Type B pancreatic cell (in vitro differentiated cells): Measurements from ENCODE around the gene ARHGEF26. TPM values are rescaled to one million over a fixed set of nuclear protein-coding genes. Genes with fewer than 3 reads are reported as not detected.
A peak's percentile ranks its signal among the peaks of the same experiment; 100 is the strongest.

ENCODE experiments used
- DNase-seq: peaks from one replicate; pipeline ENCODE4 v3.0.0; 2021; ENCODE audit warnings: mixed read lengths; ENCODE audit not compliant: unreplicated experiment; ENCODE audit errors: extremely low spot score
- H3K27ac Mint-ChIP-seq: 2 replicates; pipeline ENCODE4 v1.8.0; 2021; ENCODE audit warnings: mild to moderate bottlenecking, mixed read lengths
- H3K27me3 Mint-ChIP-seq: 2 replicates; pipeline ENCODE4 v1.8.0; 2021; ENCODE audit warnings: mixed read lengths
- H3K36me3 Mint-ChIP-seq: 2 replicates; pipeline ENCODE4 v1.8.0; 2021; ENCODE audit warnings: mixed read lengths
- H3K4me1 Mint-ChIP-seq: one replicate; pipeline ENCODE4 v1.8.0; 2021; ENCODE audit warnings: mixed read lengths; ENCODE audit not compliant: unreplicated experiment
- H3K4me3 Mint-ChIP-seq: 2 replicates; pipeline ENCODE4 v1.8.0; 2021; ENCODE audit warnings: mild to moderate bottlenecking, mixed read lengths
- H3K9me3 Mint-ChIP-seq: 2 replicates; pipeline ENCODE4 v1.8.0; 2021; ENCODE audit warnings: mixed read lengths
- CTCF ChIP-seq: fragments of 200-600 bp; sonication (generic); conservative IDR thresholded peaks from 2 replicates; pipeline ENCODE4 v1.5.0; 2021; ENCODE audit warnings: antibody characterized with exemption, mild to moderate bottlenecking
- total RNA-seq: library from RNA; stranded (reverse); gene quantifications from 2 replicates; pipeline ENCODE4 v1.2.1, GENCODE V29; 2021; ENCODE audit warnings: low replicate concordance

Gene ARHGEF26
- total RNA-seq, 1 donor from 2014 or later = 12.7 TPM

- peaks cover 28% of the 10 kb centered on the region for H3K36me3 Mint-ChIP-seq
- TF ChIP-seq CTCF = no peak
- H3K27ac Mint-ChIP-seq = no peak overlapping the region
- no peak overlapping the region for H3K4me3 Mint-ChIP-seq
- no peak for DNase-seq
- H3K9me3 Mint-ChIP-seq = no peaks in the 10 kb centered on the region
- peaks cover 14% of the 10 kb centered on the region for H3K4me1 Mint-ChIP-seq
- H3K27me3 Mint-ChIP-seq = no peaks in the 10 kb centered on the region
Observed at GRCh38 chr3:154250291-154250690, 129.1 kb downstream of the ARHGEF26 start.

- no peak overlapping the region for H3K4me3 Mint-ChIP-seq
- H3K27ac Mint-ChIP-seq = no peak overlapping the region
- no peak for DNase-seq
- peaks cover 14% of the 10 kb centered on the region for H3K4me1 Mint-ChIP-seq
- H3K27me3 Mint-ChIP-seq = no peaks in the 10 kb centered on the region
- peaks cover 20% of the 10 kb centered on the region for H3K36me3 Mint-ChIP-seq
- no peaks in the 10 kb centered on the region for H3K9me3 Mint-ChIP-seq
- TF ChIP-seq CTCF = no peak
Observed at GRCh38 chr3:154251610-154252009, 130.4 kb downstream of the ARHGEF26 start.

GRCh38 chr3:154252759-154253638, 131.8 kb downstream of the ARHGEF26 start:
- Mint-ChIP-seq H3K27me3 (no peaks in the 10 kb centered on the region), H3K4me3 (peak overlapping the region; percentile 66), H3K4me1 (peaks cover 14% of the 10 kb centered on the region), H3K36me3 (peaks cover 23% of the 10 kb centered on the region), H3K27ac (peak overlapping the region; percentile 38), H3K9me3 (no peaks in the 10 kb centered on the region)
- TF ChIP-seq CTCF = peak; percentile 96
- peak; percentile 85 for DNase-seq

- H3K4me1 Mint-ChIP-seq = peaks cover 14% of the 10 kb centered on the region
- no peaks in the 10 kb centered on the region for H3K27me3 Mint-ChIP-seq
Observed at GRCh38 chr3:154254527-154254926, 133.3 kb downstream of the ARHGEF26 start.

GRCh38 chr3:154273381-154273780, 152.2 kb downstream of the ARHGEF26 start:
- TF ChIP-seq CTCF = no peak
- Mint-ChIP-seq H3K27ac (no peak overlapping the region), H3K4me1 (no peaks in the 10 kb centered on the region), H3K4me3 (no peak overlapping the region), H3K36me3 (peaks cover 48% of the 10 kb centered on the region), H3K9me3 (no peaks in the 10 kb centered on the region), H3K27me3 (no peaks in the 10 kb centered on the region)
- no peak for DNase-seq

More at GRCh38 chr3:154254527-154254926, 133.3 kb downstream of the ARHGEF26 start:
- no peak for TF ChIP-seq CTCF
- Mint-ChIP-seq H3K4me3 (no peak overlapping the region), H3K27ac (no peak overlapping the region), H3K36me3 (peaks cover 32% of the 10 kb centered on the region), H3K9me3 (no peaks in the 10 kb centered on the region)
- no peak for DNase-seq
